ENCODE measurements around the gene IFIH1.

The IFIH1 gene

DNA sequence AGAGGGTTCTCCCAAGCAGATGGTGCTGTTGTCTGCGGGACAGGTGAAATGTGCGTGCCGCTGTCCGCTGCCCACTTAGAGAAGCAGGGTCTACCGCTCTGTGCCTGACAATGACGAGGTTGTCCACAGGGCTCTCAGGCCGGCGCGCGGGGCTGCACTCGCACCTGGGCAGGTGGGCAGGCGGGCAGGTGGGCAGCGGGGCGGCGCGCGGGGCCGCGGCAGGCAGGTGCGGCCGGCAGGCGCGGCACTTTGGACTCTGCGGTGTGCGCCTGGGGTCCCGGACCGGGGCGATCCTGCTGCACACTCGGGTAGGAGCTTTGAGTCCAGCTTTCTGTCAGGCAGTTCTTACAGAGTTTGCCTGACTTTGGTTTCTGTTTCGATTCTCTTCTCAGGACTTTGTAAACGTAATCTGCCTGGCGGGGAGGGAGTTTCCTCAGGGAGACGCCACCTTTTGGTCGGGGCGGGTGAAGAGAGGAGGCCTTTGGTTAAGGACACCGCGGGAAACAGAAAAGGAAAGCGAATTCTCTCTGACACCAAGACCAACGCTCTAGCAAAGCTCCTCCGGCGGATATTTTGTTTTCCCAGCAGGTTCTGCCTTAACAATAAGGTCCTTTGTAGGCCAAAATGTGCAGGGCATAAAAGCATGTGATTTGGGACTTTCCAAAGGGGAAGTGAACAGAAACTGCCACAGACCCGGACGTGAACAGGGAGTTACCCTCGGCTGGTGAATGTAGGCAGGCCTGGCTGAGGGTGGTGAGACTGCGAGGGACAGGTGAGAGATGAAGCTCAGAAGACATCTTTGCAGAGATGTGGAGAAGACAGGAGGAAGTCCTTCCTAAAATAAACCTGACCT lies at the start of gene IFIH1:
TSS of gene IFIH1 (minus strand) at position 357 of the 853 bp plus-strand sequence. CDS start 377 bp downstream, outside the sequence.
- DNase-seq (ENCODE audit: low read depth), result peak; percentile 8

- no peak for DNase-seq (ENCODE audit: low read depth)
These were observed 46.9 kb upstream of the IFIH1 start for GRCh38 chr2:162365392-162365791.

DNA sequence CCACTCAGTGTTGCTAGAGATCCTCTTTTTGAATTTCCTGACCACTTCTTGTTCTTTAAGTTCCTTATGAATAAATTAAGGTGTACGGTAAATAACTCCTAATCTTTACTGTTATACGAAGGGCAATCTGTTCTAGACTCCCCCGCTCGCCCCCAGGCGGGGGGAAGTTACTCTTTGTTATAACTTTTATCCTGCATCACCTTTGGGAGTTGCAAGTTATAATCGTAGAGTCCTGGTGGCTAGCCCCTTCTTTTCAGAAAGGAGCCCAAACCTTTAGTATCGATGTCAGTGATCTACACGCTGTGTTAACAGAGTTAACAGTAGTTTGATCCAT lies 26.1 kb upstream of the IFIH1 start:
- no peak for DNase-seq (ENCODE audit: low read depth)

- DNase-seq (ENCODE audit: low read depth), result peak; percentile 66
These were observed 25.5 kb upstream of the IFIH1 start, which contains the start of gene GCA for GRCh38 chr2:162343824-162344616. GCA (plus strand) TSS chr2:162344132; CDS start chr2:162344249, 117 bp downstream.

DNA sequence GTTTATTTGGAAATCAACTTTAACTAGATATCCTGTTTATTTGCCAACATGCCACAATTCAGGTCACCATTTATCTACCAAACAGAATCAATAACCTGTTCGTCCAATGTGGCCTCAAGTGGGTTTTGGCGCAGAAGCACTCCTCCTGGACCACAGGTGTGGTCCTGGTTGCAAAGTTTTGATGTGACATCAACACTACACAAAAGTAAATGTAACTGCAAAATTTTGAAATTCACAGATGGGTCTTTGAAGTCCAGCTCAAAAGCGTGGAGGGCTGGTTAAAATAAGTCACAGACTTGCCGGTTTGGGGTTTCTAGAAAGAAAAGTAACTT lies 25.0 kb upstream of the IFIH1 start:
- no peak for DNase-seq (ENCODE audit: low read depth)

- DNase-seq (ENCODE audit: low read depth), result no peak
These were observed 24.4 kb upstream of the IFIH1 start for GRCh38 chr2:162342841-162343240.

DNA sequence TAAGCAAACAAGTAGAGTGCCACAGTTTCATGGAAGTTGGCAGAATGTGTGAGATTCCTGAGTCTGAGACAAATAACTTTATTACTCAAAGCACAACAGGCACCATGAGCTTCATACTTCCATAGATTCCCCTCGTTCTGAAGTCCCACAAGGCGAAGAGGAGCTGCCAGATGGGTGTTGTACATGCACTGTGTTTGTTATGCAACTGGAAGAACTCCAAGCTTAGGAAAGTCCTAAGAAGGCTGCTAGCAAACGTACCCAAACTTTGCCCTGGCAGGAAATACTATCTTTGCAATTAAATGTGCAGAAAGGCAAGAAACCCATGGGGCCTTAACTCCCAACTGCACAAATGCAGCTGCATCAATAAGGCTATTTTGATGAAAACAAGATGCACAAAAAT lies 23.8 kb upstream of the IFIH1 start:
- DNase-seq (ENCODE audit: low read depth), result no peak

GRCh38 chr2:162340822-162341221 lies 22.3 kb upstream of the IFIH1 start:
- DNase-seq (ENCODE audit: low read depth), result no peak

- no peak for DNase-seq (ENCODE audit: low read depth)
These were observed 19.4 kb upstream of the IFIH1 start for GRCh38 chr2:162337868-162338267.

DNA sequence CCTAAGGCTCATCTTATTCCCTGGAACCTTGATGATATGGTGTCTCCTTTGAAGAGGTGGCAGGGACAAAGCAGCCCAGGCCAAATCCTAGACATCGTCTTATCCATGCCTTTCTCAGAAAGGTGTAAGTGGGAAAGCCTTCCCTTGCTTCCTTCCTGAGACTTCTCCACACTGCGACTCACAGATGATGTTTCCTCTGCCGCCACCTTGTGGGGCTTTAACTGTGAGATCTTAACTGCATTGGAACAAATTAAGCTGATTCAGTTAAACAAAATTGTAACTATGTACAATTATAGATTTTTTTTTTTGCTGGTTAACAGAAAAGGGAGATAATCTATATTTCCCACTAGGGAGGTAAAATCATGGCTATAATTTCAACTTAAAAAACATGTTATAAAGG lies 15.5 kb upstream of the IFIH1 start:
- no peak for DNase-seq (ENCODE audit: low read depth)

GRCh38 chr2:162330881-162331280 lies 12.4 kb upstream of the IFIH1 start:
- no peak for DNase-seq (ENCODE audit: low read depth)

GRCh38 chr2:162328424-162329157 lies 10.1 kb upstream of the IFIH1 start:
- DNase-seq (ENCODE audit: low read depth), result no peak

DNA sequence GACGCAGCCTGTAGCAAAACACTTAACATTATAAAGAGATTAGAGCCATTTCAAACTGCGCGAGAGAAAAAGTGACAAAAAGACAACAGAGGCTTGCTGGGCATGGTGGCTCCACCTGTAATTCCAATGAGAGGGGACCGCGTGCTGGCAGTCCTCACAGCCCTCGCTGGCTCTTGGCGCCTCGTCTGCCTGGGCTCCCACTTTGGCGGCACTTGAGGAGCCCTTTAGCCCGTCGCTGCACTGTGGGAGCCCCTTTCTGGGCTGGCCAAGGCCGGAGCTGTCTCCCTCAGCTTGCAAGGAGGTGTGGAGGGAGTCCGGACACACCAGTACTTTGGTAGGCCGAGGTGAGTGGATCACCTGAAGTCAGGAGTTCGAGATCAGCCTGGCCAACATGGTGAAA lies 9.3 kb upstream of the IFIH1 start:
- DNase-seq (ENCODE audit: low read depth), result no peak

DNA sequence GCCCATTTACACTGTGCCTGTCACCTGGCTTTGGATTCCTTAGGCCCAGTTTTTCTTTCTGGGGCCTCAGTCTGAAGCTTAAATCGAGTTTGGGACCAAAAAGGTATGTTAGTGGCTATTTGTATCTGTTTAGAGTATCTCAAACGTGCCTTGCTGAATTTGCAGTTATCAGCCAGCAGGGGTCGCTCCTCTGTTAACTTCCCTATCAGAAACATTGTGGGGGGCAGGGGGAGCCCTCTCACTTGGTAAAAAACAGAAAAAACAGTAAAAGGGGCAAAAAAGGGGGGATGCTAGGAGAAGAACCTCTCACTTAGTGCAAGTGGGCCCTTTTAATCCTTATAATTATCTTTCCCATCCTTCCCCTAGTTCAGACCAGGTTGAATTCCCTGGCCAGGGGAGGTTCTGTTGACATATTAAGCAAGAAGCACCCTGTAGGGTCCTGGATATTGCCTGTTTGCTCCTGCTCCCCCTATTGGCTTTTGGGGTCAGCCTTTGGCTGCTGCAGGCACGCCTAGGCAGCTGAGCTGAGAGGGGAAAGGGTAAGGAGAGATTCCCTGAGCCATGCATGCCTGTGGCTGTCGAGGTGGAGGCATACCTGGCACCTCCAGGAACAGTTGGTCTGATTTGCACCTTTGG lies 8.8 kb upstream of the IFIH1 start:
- no peak for DNase-seq (ENCODE audit: low read depth)

- no peak for DNase-seq (ENCODE audit: low read depth)
These were observed 6.5 kb upstream of the IFIH1 start for GRCh38 chr2:162324953-162325352.

DNA sequence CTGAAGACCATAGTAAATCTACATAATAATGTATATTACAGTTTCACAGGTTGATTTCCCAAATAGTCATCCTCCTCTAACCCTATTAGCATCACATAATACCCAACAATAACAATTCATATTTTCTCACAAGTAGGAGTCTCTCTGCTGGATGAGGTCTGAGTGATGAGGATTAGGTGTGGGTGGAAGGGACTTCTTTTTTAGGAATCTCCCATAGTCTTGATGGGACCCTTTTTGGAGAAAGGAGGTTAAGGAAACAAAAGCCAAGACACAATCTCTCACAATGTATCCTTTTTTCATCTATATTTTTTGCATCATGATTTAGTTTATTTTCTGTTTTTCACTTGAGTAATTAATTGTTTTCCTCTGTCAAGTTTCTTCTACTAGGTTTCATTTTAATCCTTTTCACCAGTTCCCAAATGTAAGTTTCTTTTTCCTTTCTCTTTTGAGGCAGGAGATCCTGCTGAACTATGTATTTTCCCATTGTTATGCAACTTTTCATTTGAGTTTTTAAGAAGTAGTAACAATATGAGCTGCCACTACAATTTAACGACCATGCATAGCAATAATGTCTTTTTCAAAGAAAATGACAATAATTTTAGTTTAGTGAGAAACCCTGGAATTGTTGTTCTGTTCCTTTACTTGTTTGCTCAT lies 2.5 kb upstream of the IFIH1 start:
- DNase-seq (ENCODE audit: low read depth), result no peak

DNA sequence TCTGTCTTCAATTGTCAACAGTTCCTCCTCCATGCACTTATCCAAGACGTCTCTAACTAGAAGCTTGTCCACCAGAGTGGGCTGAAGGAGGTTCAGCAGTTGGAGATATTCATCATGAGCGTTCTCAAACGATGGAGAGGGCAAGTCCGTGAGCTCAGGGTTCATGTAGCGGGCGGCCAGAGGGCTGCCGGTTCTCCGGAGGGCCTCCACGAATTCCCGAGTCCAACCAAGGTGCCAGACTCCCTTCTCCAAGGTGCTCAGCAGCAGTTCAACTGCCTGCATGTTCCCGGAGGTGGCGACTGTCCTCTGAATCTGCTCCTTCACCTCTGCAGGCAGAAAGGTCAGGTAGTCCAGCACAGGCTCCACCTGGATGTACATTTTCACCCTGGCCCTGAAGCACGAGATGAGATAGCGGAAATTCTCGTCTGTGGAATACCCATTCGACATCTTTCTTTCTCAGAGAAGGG lies 590 bp downstream of the IFIH1 start:
- no peak for DNase-seq (ENCODE audit: low read depth)

GRCh38 chr2:162317058-162317742 lies 1.3 kb downstream of the IFIH1 start:
- no peak for DNase-seq (ENCODE audit: low read depth)

- no peak for DNase-seq (ENCODE audit: low read depth)
These were observed 1.9 kb downstream of the IFIH1 start for GRCh38 chr2:162316590-162316989.

DNA sequence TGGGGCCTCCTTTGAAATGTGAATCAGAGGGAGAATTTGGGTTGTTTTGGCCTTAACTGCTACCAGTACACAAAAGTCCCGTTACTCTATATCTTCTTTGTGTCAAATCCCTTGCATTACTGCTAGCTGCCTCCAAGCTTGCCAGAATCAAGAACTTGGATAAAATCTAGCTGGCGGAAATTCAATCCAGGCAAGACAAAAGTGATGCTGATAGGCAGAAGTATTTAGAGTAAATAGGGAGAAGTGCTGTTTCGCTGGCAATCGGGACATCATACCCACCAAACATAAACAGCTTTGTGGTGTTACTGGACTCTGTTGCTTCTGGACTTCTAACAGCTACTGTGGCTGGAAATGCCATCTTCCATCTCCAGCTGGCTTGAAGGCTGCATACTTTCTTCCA lies 2.5 kb downstream of the IFIH1 start:
- DNase-seq (ENCODE audit: low read depth), result no peak

- no peak for DNase-seq (ENCODE audit: low read depth)
These were observed 5.6 kb downstream of the IFIH1 start for GRCh38 chr2:162312853-162313252.
